GM18870 (cell line): ENCODE data around the gene RPS6KA2.
"Not testable (repeated sequence)": the region's sequence is repeated elsewhere in the genome, so short reads cannot be mapped to it uniquely, and the experiment has no call there.

Experiments
- ATAC-seq: cut with Tn5 transposase; IDR thresholded peaks from one replicate; pipeline ENCODE4 v1.9.1; 2021; ENCODE audit warnings: moderate library complexity; ENCODE audit not compliant: unreplicated experiment

Gene RPS6KA2

GRCh38 chr6:166595949-166596348 is 31.1 kb downstream of the RPS6KA2 start:
- no peak for ATAC-seq

- ATAC-seq: no peak
Observed at GRCh38 chr6:166595061-166595780, 31.8 kb downstream of the RPS6KA2 start.

GRCh38 chr6:166592821-166593220 is 34.2 kb downstream of the RPS6KA2 start:
- ATAC-seq: no peak

GRCh38 chr6:166591961-166592520 is 35.0 kb downstream of the RPS6KA2 start:
- ATAC-seq: no peak

GRCh38 chr6:166591026-166591425 is 36.0 kb downstream of the RPS6KA2 start:
- ATAC-seq: no peak

GRCh38 chr6:166589786-166590574 is 37.1 kb downstream of the RPS6KA2 start:
- no peak for ATAC-seq

- ATAC-seq: peak; percentile 38
Observed at GRCh38 chr6:166589337-166589731, 37.7 kb downstream of the RPS6KA2 start.

GRCh38 chr6:166588691-166589336 is 38.2 kb downstream of the RPS6KA2 start:
- peak; percentile 29 for ATAC-seq

- peak; percentile 80 for ATAC-seq
Observed at GRCh38 chr6:166587631-166588413, 39.2 kb downstream of the RPS6KA2 start.

GRCh38 chr6:166586424-166587156 is 40.5 kb downstream of the RPS6KA2 start, which contains the start of gene RAMACL:
Gene RAMACL, minus strand, starts transcription at chr6:166586678. Its CDS starts 201 bp downstream, at chr6:166586477.
- ATAC-seq: peak; percentile 57

GRCh38 chr6:166584853-166585429 is 42.1 kb downstream of the RPS6KA2 start:
- ATAC-seq: no peak

- ATAC-seq: no peak
Observed at GRCh38 chr6:166584155-166584554, 42.9 kb downstream of the RPS6KA2 start.

- no peak for ATAC-seq
Observed at GRCh38 chr6:166583230-166583965, 43.7 kb downstream of the RPS6KA2 start.

GRCh38 chr6:166582258-166582657 is 44.8 kb downstream of the RPS6KA2 start:
- ATAC-seq: no peak

- ATAC-seq: not testable (repeated sequence)
Observed at GRCh38 chr6:166581801-166582200, 45.2 kb downstream of the RPS6KA2 start.

- ATAC-seq: no peak
Observed at GRCh38 chr6:166581091-166581511, 46.0 kb downstream of the RPS6KA2 start.

GRCh38 chr6:166580076-166581050 is 46.7 kb downstream of the RPS6KA2 start:
- ATAC-seq: no peak
